ENCODE measurements around the gene INTS4.
A peak's percentile ranks its signal among the peaks of the same experiment; 100 is the strongest.
"Not testable (repeated sequence)": the region's sequence is repeated elsewhere in the genome, so short reads cannot be mapped to it uniquely, and the experiment has no call there.

The INTS4 gene

DNA sequence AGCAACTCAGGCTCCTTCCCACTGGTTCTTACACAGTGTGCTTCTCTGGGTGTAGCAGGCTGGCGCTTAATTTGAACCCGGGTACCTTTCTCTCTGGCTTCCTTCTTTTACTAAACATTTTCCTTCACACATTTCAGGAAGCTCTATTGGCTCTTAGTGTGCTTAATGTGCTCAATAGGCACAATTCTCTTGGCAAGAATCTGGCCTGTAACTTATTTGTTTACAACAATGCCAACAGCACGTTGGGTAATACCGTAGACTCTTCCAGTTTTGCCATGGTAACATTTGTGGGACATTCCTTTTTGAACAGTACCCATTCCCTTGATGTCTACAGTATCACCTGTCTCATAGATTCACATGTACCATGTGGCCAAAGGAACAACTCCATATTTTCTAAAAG, 125.7 kb downstream of the INTS4 start:
- Mint-ChIP-seq H3K27me3 (ENCODE audit: low read depth, poor library complexity) (peaks cover 5% of the 10 kb centered on the region), H3K36me3 (ENCODE audit: low read depth) (peaks cover 43% of the 10 kb centered on the region), H3K4me3 (no peak overlapping the region), H3K27ac (no peak overlapping the region), H3K9me3 (no peaks in the 10 kb centered on the region), H3K4me1 (no peaks in the 10 kb centered on the region)
- DNase-seq = no peak
- TF ChIP-seq, protein P1, sequence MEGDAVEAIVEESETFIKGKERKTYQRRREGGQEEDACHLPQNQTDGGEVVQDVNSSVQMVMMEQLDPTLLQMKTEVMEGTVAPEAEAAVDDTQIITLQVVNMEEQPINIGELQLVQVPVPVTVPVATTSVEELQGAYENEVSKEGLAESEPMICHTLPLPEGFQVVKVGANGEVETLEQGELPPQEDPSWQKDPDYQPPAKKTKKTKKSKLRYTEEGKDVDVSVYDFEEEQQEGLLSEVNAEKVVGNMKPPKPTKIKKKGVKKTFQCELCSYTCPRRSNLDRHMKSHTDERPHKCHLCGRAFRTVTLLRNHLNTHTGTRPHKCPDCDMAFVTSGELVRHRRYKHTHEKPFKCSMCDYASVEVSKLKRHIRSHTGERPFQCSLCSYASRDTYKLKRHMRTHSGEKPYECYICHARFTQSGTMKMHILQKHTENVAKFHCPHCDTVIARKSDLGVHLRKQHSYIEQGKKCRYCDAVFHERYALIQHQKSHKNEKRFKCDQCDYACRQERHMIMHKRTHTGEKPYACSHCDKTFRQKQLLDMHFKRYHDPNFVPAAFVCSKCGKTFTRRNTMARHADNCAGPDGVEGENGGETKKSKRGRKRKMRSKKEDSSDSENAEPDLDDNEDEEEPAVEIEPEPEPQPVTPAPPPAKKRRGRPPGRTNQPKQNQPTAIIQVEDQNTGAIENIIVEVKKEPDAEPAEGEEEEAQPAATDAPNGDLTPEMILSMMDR (IDR thresholded peaks at IDR 0.05) = no peak

DNA sequence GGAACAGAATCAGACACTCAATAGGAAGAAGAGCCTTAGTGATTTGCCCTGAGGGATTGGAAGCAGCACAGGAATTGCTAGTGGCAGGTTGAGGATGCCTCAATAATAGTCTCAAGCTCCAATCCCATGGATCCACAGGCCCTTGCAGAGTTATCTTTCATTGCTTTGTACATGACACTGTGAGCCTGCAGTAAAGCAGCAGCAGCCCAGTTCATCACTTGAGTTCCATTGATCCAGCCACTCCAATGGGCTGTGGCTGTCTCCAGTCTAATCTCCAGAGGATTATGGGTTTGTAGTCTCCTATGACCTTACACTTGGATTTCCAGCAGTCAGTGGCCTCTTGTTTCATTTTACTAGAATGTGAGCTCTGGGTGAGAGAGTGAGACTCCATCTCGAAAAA, 128.1 kb downstream of the INTS4 start:
- H3K27ac Mint-ChIP-seq = no peak overlapping the region
- no peak overlapping the region for H3K4me3 Mint-ChIP-seq
- H3K36me3 Mint-ChIP-seq (ENCODE audit: low read depth) = peaks cover 39% of the 10 kb centered on the region
- DNase-seq = no peak
- H3K27me3 Mint-ChIP-seq (ENCODE audit: low read depth, poor library complexity) = peaks cover 5% of the 10 kb centered on the region
- TF ChIP-seq, protein P1 (IDR thresholded peaks at IDR 0.05) = no peak
- no peaks in the 10 kb centered on the region for H3K4me1 Mint-ChIP-seq
- no peaks in the 10 kb centered on the region for H3K9me3 Mint-ChIP-seq

DNA sequence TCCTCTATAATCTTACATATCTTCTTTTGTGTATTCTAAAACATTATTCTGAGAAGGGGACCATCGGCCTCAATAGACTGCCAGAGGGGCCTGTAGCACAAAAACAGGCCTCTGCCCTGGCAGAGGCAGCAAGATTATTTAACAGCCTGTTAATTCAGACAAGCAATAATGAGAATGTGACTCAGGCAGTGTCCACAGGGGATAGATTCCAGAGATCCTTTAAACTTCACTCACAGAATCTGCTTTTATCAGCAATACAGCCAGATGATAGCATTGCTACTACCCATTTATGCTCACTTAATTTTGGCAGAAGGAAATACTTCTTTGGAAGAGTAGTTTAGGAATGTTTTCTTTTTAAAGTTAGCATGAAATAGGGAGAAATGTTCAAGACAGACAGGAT, 128.7 kb downstream of the INTS4 start:
- TF ChIP-seq, protein P1 (IDR thresholded peaks at IDR 0.05) = no peak
- no peak overlapping the region for H3K4me3 Mint-ChIP-seq
- H3K4me1 Mint-ChIP-seq = no peaks in the 10 kb centered on the region
- peak overlapping the region; percentile 83 for H3K27ac Mint-ChIP-seq
- peaks cover 5% of the 10 kb centered on the region for H3K27me3 Mint-ChIP-seq (ENCODE audit: low read depth, poor library complexity)
- DNase-seq = no peak
- peaks cover 35% of the 10 kb centered on the region for H3K36me3 Mint-ChIP-seq (ENCODE audit: low read depth)
- H3K9me3 Mint-ChIP-seq = no peaks in the 10 kb centered on the region

DNA sequence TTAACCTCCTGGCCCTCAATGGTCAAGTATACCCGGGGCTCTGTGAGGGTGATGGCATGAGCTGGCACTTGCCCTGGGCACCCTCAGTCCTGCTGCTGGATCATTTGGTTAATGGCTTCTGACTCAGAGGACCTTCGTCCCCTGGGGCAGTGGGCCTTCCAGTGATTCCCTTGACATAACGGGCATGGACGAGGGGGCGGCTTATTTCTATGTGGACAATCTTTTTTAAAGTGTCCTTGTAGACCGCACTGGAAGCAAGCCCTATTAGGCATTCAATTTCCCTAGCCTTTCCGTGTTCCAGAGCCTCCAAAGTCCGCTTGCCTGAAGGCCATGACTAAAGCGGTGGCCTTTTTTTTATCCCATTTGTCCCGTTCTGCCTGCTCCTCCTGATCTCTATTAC, 133.0 kb downstream of the INTS4 start:
- peaks cover 10% of the 10 kb centered on the region for H3K9me3 Mint-ChIP-seq
- H3K4me3 Mint-ChIP-seq; H3K4me1 Mint-ChIP-seq; DNase-seq; H3K27me3 Mint-ChIP-seq (ENCODE audit: low read depth, poor library complexity); H3K27ac Mint-ChIP-seq: not testable (repeated sequence)
- H3K36me3 Mint-ChIP-seq (ENCODE audit: low read depth) = peaks cover 31% of the 10 kb centered on the region

DNA sequence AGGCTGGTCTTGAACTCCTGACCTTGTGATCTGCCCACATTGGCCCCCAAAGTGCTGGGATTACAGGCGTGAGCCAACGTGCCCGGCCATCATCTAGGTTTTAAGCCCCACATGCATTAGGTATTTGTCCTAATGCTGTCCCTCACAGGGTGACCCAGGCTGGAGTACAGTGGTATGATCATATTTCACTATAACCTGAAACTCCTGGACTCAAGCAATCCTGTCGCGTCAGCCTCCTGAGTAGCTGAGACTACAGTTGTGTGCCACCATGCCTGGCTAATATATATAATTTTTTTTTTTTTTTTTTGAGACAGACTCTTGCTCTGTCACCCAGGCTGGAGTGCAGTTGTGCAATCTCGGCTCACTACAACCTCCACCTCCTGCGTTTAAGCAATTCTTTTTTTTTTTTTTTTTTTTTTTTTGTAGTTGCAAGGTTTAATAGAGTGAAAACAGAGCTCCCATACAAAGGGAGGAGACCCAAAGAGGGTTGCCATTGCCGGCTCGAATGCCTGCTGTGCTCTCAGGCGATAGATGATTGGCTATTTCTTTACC, 136.5 kb downstream of the INTS4 start:
- not testable (repeated sequence) for H3K27ac Mint-ChIP-seq; DNase-seq; H3K4me3 Mint-ChIP-seq; H3K4me1 Mint-ChIP-seq; H3K27me3 Mint-ChIP-seq (ENCODE audit: low read depth, poor library complexity)
- Mint-ChIP-seq H3K9me3 (peaks cover 43% of the 10 kb centered on the region), H3K36me3 (ENCODE audit: low read depth) (peaks cover 63% of the 10 kb centered on the region)

DNA sequence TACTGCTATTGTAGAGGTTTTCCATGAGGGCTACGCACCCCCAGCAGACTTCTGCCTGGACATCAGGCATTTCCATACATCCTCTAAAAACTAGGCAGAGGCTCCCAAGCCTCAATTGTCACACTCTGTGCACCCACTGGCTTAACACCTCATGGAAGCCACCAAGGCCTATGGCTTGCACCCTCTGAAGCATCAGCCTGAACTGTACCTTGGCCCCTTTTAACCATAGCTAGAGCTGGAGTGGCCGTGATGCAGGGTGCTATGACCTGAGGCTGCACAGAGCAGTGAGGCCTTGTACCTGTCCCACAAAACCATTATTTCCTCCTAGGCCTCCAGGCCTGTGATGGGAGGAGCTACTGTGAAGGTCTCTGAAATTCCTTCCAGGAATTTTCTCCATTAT, 139.6 kb downstream of the INTS4 start:
- H3K9me3 Mint-ChIP-seq = peaks cover 56% of the 10 kb centered on the region
- no peak overlapping the region for H3K4me3 Mint-ChIP-seq
- peaks cover 3% of the 10 kb centered on the region for H3K27me3 Mint-ChIP-seq (ENCODE audit: low read depth, poor library complexity)
- no peak for DNase-seq
- peaks cover 5% of the 10 kb centered on the region for H3K4me1 Mint-ChIP-seq
- no peak overlapping the region for H3K27ac Mint-ChIP-seq
- peaks cover 88% of the 10 kb centered on the region for H3K36me3 Mint-ChIP-seq (ENCODE audit: low read depth)
- TF ChIP-seq, protein P1 (IDR thresholded peaks at IDR 0.05) = no peak

DNA sequence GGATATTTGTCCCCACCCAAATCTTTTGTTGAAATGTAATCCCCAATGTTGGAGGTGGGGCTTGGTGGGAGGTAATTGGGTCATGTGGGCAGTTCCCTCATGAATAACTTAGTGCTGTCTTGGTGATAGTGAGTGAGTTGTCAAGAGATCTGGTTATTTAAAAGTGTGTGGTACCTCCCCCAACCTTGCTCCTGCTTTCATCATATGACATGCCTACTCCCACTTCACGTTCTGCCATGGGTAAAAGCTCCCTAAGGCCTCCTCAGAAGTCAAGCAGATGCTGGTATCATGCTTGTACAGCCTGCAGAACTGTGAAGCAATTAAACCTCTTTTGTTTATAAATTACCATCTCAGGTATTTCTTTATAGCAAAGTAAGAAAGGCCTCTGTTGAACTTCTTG, 143.0 kb downstream of the INTS4 start:
- H3K4me3 Mint-ChIP-seq = no peak overlapping the region
- H3K27ac Mint-ChIP-seq = peak overlapping the region; percentile 90
- no peak for DNase-seq
- H3K27me3 Mint-ChIP-seq (ENCODE audit: low read depth, poor library complexity) = peaks cover 5% of the 10 kb centered on the region
- H3K9me3 Mint-ChIP-seq = peaks cover 47% of the 10 kb centered on the region
- H3K4me1 Mint-ChIP-seq = peaks cover 5% of the 10 kb centered on the region
- H3K36me3 Mint-ChIP-seq (ENCODE audit: low read depth) = peaks cover 89% of the 10 kb centered on the region
- TF ChIP-seq, protein P1 (IDR thresholded peaks at IDR 0.05) = no peak

DNA sequence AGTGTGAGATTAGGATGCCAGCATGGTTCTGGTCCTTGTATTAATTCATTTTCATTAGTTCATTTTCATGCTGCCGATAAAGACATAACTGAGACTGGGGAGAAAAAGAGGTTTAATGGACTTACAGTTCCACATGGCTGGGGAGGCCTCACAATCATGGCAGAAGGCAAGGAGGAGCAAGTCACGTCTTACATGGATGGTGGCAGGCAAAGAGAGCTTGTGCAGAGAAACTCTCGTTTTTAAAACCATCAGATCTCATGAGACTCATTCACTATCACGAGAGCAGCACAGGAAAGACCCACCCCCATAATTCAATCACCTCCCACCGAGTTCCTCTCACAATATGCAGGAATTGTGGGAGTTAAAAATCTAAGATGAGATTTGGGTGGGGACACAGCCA, 150.8 kb downstream of the INTS4 start:
- H3K27me3 Mint-ChIP-seq (ENCODE audit: low read depth, poor library complexity); H3K4me1 Mint-ChIP-seq; H3K4me3 Mint-ChIP-seq; DNase-seq; H3K27ac Mint-ChIP-seq: not testable (repeated sequence)
- Mint-ChIP-seq H3K9me3 (peaks cover 48% of the 10 kb centered on the region), H3K36me3 (ENCODE audit: low read depth) (peaks cover 90% of the 10 kb centered on the region)

Measured in nephron progenitor cell (in vitro differentiated cells).